GM20000 (cell line): ENCODE results near the gene LHPP.

Experiments
- DNase-seq: peaks from one replicate; pipeline ENCODE4 v3.0.0; 2012; ENCODE audit warnings: low spot score
- TF ChIP-seq, protein P1 (sequence below): IDR thresholded peaks from 2 replicates; pipeline ENCODE4 v1.5.1; 2012; ENCODE audit warnings: mild to moderate bottlenecking, control low read depth; ENCODE audit errors: extremely low read depth, missing control alignments

The LHPP gene

DNA sequence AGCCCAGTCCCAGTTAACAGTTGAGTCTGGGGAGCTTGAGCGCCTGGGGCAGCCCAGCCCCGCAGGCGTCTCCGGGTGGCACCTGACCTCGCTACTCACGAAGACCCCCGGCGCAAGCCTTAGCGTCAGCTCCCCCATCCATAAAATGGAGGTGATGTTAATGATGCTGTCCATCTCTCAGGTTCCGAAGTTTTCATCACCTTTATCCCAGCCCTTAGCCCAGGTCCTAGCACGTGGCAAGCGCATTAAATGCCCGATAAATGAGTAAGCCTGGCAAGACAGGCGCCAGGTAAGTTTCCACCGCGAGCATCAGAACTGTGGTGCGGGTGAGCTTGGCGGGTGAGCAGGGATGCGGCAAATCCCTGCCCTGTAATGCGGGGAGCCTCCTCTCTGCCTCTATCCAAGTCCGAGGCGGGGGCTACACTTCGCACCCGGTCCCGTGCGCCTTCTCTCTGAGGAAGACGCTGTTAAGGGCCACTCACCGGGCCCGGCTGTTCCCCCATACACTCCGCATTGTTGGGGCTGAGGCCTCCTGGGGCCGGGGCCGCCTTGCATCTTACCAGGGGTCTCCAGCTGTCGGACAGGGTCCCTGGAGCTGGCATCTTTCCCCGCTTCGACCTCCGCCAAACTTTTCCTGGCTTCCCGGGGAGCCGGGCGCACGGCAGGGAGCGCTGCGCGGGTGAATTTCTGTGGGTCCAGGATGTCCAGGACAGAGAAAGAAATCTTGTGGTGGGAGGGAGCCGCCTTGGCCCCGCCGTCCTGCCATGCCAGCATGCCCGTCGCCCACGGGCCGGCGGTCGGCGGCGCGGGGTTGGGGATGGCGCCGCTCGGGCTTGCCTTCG is 12.2 kb upstream of the LHPP start:
- DNase-seq: no peak
- TF ChIP-seq, protein P1, sequence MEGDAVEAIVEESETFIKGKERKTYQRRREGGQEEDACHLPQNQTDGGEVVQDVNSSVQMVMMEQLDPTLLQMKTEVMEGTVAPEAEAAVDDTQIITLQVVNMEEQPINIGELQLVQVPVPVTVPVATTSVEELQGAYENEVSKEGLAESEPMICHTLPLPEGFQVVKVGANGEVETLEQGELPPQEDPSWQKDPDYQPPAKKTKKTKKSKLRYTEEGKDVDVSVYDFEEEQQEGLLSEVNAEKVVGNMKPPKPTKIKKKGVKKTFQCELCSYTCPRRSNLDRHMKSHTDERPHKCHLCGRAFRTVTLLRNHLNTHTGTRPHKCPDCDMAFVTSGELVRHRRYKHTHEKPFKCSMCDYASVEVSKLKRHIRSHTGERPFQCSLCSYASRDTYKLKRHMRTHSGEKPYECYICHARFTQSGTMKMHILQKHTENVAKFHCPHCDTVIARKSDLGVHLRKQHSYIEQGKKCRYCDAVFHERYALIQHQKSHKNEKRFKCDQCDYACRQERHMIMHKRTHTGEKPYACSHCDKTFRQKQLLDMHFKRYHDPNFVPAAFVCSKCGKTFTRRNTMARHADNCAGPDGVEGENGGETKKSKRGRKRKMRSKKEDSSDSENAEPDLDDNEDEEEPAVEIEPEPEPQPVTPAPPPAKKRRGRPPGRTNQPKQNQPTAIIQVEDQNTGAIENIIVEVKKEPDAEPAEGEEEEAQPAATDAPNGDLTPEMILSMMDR: no peak

DNA sequence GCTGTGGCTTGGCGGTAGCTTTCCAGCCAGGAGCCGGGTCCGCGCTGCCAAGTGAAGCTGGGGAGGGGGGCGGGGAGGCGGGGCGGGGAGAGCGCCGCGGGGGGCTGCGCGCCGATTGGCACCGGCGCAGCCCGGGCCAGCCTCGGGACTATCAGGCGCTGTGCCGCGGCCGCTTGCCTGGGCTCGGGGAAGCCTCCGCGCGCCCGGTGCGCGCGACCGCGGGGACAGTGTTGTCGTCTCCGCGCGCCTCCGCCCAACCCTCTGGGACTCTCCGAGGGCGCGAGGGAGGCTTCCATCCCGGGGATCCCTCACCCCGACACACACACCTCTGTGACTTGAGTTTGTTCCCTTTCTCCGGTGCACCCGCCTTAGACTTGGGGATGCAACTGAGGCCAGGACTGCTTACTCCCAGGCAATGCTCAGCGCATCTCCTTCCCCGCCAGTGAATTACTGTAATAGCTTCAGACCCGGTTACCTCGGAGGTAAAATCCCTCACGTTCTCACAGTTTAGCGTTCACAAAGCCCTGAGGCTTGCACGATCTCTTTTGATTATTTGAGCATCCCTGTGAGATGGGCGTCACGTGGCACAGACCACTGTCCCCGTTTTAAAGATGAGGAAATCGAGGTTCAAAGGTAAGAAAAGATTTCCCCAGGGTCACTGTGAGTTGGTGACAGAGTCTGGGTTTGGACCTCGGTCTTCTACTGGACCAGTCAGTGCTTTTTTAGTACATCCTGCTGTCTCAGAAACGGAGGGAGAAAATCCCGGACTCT is 11.4 kb upstream of the LHPP start, which contains the start of gene NKX1-2:
TSS of gene NKX1-2 (minus strand) at position 24 of the 771 bp plus-strand sequence. CDS start 92 bp downstream, outside the sequence.
- no peak for DNase-seq
- TF ChIP-seq, protein P1: no peak

DNA sequence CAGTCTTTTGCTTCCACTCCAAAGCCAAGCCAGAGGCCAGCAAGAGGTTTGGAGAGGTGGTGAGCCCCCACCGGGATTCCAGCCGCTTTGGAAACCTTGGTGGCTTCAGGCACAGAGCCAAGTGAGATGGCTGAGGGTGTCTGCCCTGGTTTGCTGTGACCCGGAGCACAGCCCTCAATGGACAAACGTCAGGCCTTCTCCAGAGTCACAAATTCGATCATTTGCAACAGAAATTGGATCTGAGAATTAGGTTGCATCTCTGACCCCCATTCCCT is 10.9 kb upstream of the LHPP start:
- TF ChIP-seq, protein P1: no peak

DNA sequence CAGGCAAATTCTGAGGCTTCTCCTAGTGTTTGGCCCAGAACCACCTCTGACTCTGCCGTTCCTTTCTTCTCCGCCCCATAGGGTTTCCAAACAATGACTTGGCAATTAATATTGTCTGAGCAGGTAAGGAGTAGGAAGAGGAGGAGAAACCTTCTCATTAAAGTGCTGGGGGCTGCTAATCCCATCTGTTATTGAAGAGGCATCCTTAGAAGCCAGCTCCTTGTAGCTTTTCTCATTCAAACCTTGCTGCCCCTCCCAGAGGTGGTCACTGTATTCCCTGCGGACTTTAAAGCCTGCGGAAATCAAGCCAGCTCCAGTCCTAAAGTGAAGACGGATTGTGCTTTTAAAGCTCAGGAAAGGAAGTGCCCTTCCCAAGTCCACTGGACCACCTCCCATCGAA is 10.3 kb upstream of the LHPP start:
- TF ChIP-seq, protein P1: no peak
- DNase-seq: no peak

More for the DNA sequence above, 10.9 kb upstream of the LHPP start:
- DNase-seq: no peak

DNA sequence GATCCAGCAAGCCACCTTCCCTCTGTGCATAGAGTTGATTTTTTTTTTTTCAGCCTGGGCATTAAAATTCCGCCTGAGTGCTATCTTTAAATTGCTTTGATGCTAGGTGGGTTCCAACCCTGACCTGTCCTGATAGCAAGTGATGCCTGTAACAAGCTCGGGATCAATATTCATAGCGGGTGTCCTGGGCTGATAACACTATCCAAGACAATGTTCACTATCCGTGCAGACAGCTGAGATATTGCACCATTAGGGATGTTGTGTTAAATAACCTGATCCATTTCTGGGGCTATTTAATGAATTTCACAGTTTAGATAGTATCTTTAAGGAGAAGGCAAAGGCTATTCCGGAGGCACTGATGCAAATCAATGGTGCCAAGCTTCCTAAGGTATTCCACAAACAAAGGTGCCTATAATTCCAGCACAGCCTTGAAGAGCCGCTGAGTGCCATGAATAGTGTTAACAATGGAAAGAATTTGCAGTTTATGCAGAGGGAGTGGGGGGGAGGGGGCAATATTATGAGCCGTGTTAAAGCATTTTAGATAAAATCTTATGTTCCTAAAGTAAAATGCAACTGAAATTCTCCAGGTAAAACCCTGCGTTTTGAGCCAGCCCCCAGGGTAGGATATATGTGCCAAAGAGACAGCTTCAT is 7.5 kb upstream of the LHPP start:
- no peak for DNase-seq
- TF ChIP-seq, protein P1: no peak

DNA sequence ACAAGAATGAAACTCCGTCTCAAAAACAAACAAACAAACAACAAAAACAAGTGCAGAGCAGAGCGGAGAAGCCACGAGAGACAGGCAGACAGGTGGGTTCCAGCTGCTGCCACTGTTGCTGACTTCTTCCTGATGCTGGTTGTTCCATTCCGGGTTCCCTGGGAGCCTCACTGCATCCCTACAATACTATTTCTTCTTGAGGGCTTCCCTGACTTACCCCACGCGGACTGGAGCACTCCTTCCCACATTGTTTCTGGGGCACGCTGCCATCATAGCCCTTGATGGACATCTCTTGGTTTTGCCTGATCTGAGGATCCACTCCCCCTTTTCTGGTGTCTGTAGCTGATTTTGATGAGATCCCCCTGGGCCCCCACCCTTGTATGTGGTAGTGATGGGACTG is 6.2 kb upstream of the LHPP start:
- DNase-seq: no peak
- TF ChIP-seq, protein P1: no peak

DNA sequence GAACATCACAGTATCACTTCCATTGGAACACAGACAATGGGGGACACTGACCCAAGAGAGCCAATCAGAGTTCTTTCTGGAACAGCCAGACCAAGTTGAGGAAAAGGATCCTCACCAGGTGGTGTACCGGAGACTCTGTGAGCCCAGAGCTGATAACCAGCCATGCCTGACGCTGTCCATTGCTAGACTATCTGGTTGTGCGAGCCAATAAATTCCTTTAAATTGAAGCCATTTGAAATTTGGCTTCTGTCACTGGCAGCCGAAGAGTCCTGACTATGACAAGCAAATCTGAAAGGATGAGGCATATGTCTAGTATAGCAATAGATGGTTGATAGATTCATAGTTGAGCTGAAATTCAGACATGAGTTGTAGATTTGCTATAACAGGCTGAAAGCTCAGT is 3.1 kb upstream of the LHPP start:
- no peak for DNase-seq
- TF ChIP-seq, protein P1: no peak
